GM23338 (cell line): ENCODE data around the gene RUNX1. TPM values are rescaled to one million over a fixed set of nuclear protein-coding genes. Genes with fewer than 3 reads are reported as not detected.

ENCODE experiments used
- ATAC-seq: fragments of 200-7000 bp; cut with Tn5 transposase; 3 replicates; pipeline ENCODE4 v1.9.1; 2020
- DNase-seq: peaks from one replicate; pipeline ENCODE4 v3.0.0-alpha.2; 2015; ENCODE audit warnings: low spot score
- H2AFZ ChIP-seq: fragments of 200-600 bp; sonication (generic); 2 replicates; pipeline ENCODE4 v1.8.0; 2016; ENCODE audit warnings: antibody characterized with exemption, mild to moderate bottlenecking, moderate library complexity
- H3F3A ChIP-seq: fragments of 200-600 bp; sonication (generic); replicated peaks from 2 replicates; pipeline ENCODE4 v1.8.0; 2017; ENCODE audit warnings: antibody characterized with exemption, mixed run types, low read depth
- H3K27ac ChIP-seq: fragments of 200-600 bp; sonication (generic); 2 replicates; pipeline ENCODE4 v1.6.1; 2016; ENCODE audit warnings: low read depth
- H3K27me3 ChIP-seq: fragments of 200-600 bp; sonication (generic); 2 replicates; pipeline ENCODE4 v1.8.0; 2016; ENCODE audit warnings: mild to moderate bottlenecking, mixed run types, moderate library complexity; ENCODE audit not compliant: insufficient read depth
- H3K36me3 ChIP-seq: fragments of 200-600 bp; sonication (generic); 2 replicates; pipeline ENCODE4 v1.8.0; 2016; ENCODE audit warnings: mild to moderate bottlenecking; ENCODE audit not compliant: insufficient read depth
- H3K4me1 ChIP-seq: fragments of 200-600 bp; sonication (generic); 2 replicates; pipeline ENCODE4 v1.8.0; 2016; ENCODE audit warnings: mild to moderate bottlenecking, moderate library complexity; ENCODE audit not compliant: insufficient read depth
- H3K4me2 ChIP-seq: fragments of 200-600 bp; sonication (generic); 2 replicates; pipeline ENCODE4 v1.7.1; 2017; ENCODE audit warnings: mixed run types
- H3K4me3 ChIP-seq: fragments of 200-600 bp; sonication (generic); 2 replicates; pipeline ENCODE4 v1.6.1; 2016; ENCODE audit warnings: mixed run types
- H3K79me2 ChIP-seq: fragments of 200-600 bp; sonication (generic); replicated peaks from 2 replicates; pipeline ENCODE4 v1.8.0; 2017; ENCODE audit warnings: mild to moderate bottlenecking; ENCODE audit not compliant: insufficient read depth
- H3K9me2 ChIP-seq: fragments of 200-600 bp; sonication (generic); 2 replicates; pipeline ENCODE4 v1.8.0; 2017; ENCODE audit not compliant: insufficient read depth
- H4K20me1 ChIP-seq: fragments of 200-600 bp; sonication (generic); replicated peaks from 2 replicates; pipeline ENCODE4 v1.8.0; 2017; ENCODE audit warnings: mild to moderate bottlenecking; ENCODE audit not compliant: insufficient read depth
- H3K27ac Mint-ChIP-seq: 2 replicates; pipeline ENCODE4 v1.8.0; 2020; ENCODE audit warnings: inconsistent platforms, mild to moderate bottlenecking, moderate library complexity, mixed read lengths
- H3K27me3 Mint-ChIP-seq: 3 replicates; pipeline ENCODE4 v1.8.0; 2022; ENCODE audit warnings: low read depth, mild to moderate bottlenecking, moderate library complexity, mixed read lengths, inconsistent platforms; ENCODE audit not compliant: insufficient read depth, poor library complexity
- H3K36me3 Mint-ChIP-seq: 3 replicates; pipeline ENCODE4 v1.8.0; 2021; ENCODE audit warnings: low read depth, mild to moderate bottlenecking, inconsistent platforms, moderate library complexity, mixed read lengths
- H3K4me1 Mint-ChIP-seq: 3 replicates; pipeline ENCODE4 v1.8.0; 2020; ENCODE audit warnings: mild to moderate bottlenecking, inconsistent platforms, mixed read lengths
- H3K4me3 Mint-ChIP-seq: 3 replicates; pipeline ENCODE4 v1.8.0; 2021; ENCODE audit warnings: moderate library complexity, mild to moderate bottlenecking, inconsistent platforms, mixed read lengths
- H3K9me3 Mint-ChIP-seq: 3 replicates; pipeline ENCODE4 v1.8.0; 2020; ENCODE audit warnings: moderate library complexity, mild to moderate bottlenecking, inconsistent platforms, mixed read lengths
- CREB1 ChIP-seq: fragments of 250-450 bp; sonication (Bioruptor Pico); IDR thresholded peaks from 2 replicates; pipeline ENCODE4 v1.5.0; 2020; ENCODE audit warnings: low read depth, mild to moderate bottlenecking, moderate library complexity
- EZH2 ChIP-seq: fragments of 200-600 bp; sonication (generic); IDR thresholded peaks from one replicate; pipeline ENCODE4 v1.8.0; 2017; ENCODE audit warnings: antibody characterized with exemption, mild to moderate bottlenecking, low read depth; ENCODE audit not compliant: unreplicated experiment
- EZH2phosphoT487 ChIP-seq: fragments of 200-600 bp; sonication (generic); IDR thresholded peaks from one replicate; pipeline ENCODE4 v1.8.1; 2018; ENCODE audit warnings: antibody characterized with exemption; ENCODE audit not compliant: unreplicated experiment
- JUNB ChIP-seq: IDR thresholded peaks from one replicate; pipeline ENCODE4 v1.6.1; 2016; ENCODE audit warnings: antibody characterized with exemption; ENCODE audit not compliant: unreplicated experiment
- NANOG ChIP-seq: IDR thresholded peaks from 2 replicates; pipeline ENCODE4 v1.6.1; 2016; ENCODE audit warnings: antibody characterized with exemption, borderline replicate concordance
- POLR2AphosphoS5 ChIP-seq: IDR thresholded peaks from 2 replicates; pipeline ENCODE4 v1.6.1; 2016; ENCODE audit warnings: antibody characterized with exemption, low read depth
- STAT1 ChIP-seq: IDR thresholded peaks from one replicate; pipeline ENCODE4 v1.6.1; 2016; ENCODE audit warnings: antibody characterized with exemption; ENCODE audit not compliant: unreplicated experiment
- ZNF114 ChIP-seq: fragments of 250-450 bp; sonication (Bioruptor Pico); IDR thresholded peaks from 2 replicates; pipeline ENCODE4 v1.5.0; 2020; ENCODE audit warnings: mild to moderate bottlenecking, moderate library complexity
- ZNF331 ChIP-seq: fragments of 250-450 bp; sonication (Bioruptor Pico); IDR thresholded peaks from 2 replicates; pipeline ENCODE4 v1.5.0; 2020; ENCODE audit warnings: low read depth, mild to moderate bottlenecking, moderate library complexity
- polyA plus RNA-seq: library from polyadenylated mRNA; unstranded; fragments of >200 nt; fragmentation: Nextera tagmentation; extraction: Ambion mirVana; gene quantifications from 2 replicates; pipeline ENCODE4 v1.2.1, GENCODE V29; 2016
- total RNA-seq: library from RNA; depleted of rRNA; stranded (reverse); fragments of >200 nt; shearing (Covaris generic); gene quantifications from 2 replicates; pipeline ENCODE4 v1.2.3, GENCODE V29; 2014
- TF ChIP-seq, protein P1 (sequence below), 2 experiments: fragments of 200-600 bp in 1 of 2; sonication (generic) in 1 of 2; conservative IDR thresholded peaks; 2 replicates each; pipeline versions ENCODE4 v1.5.1 to v1.6.1; 2016 to 2017; ENCODE audit warnings: antibody characterized with exemption in 2 of 2, low read depth in 2 of 2, mild to moderate bottlenecking in 2 of 2, moderate library complexity in 1 of 2
- TF ChIP-seq, protein P2 (sequence below): IDR thresholded peaks from 2 replicates; pipeline ENCODE4 v1.6.1; 2016; ENCODE audit warnings: antibody characterized with exemption
- TF ChIP-seq, protein P3 (sequence below): IDR thresholded peaks from one replicate; pipeline ENCODE4 v1.6.1; 2018; ENCODE audit warnings: antibody characterized with exemption; ENCODE audit not compliant: unreplicated experiment

Gene RUNX1
- total and polyA plus RNA-seq, 2 experiments from 2014 or later: 0.29 to 1.1 TPM

DNA sequence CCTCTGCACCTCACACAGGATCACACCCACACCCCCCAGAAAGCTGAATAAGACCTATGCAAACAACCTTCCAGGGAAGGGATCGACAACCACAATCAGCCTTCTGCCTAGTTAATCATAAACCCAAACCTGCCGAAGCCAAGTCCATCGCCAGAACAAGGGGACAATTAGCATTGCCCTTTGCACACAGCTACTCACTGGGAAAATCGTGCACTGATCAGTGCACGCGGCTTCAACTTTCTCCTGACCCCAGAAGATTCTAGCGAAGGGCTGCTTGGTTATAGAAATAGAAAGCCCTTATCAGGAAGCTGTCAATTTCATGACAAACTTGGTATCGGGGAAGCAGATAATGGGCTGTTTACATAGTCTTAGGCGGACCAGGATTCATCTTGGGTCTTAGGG lies 29.5 kb downstream of the RUNX1 start:
- Mint-ChIP-seq H3K4me3 (no peak overlapping the region), H3K27ac (no peak overlapping the region), H3K27me3 (peaks cover 8% of the 10 kb centered on the region), H3K36me3 (no peaks in the 10 kb centered on the region), H3K9me3 (no peaks in the 10 kb centered on the region), H3K4me1 (peaks cover 7% of the 10 kb centered on the region; the same call in 1 of the 3 replicates)
- H3K9me2 ChIP-seq: no peaks in the 10 kb centered on the region; the same call in 1 of the 2 replicates
- no peaks in the 10 kb centered on the region for H3K79me2 ChIP-seq
- TF ChIP-seq POLR2AphosphoS5 (no peak), JUNB (no peak), ZNF114 (CRISPR knock-in tag) (no peak)
- H3K4me2 ChIP-seq: no peak overlapping the region
- H4K20me1 ChIP-seq: no peaks in the 10 kb centered on the region
- no peaks in the 10 kb centered on the region for H3K4me1 ChIP-seq
- no peaks in the 10 kb centered on the region for H3K36me3 ChIP-seq
- no peak for DNase-seq
- H3K27me3 ChIP-seq: no peaks in the 10 kb centered on the region
- H3F3A ChIP-seq: no peaks in the 10 kb centered on the region
- ATAC-seq: no peak
- H2AFZ ChIP-seq: no peak overlapping the region
- H3K4me3 ChIP-seq: no peak overlapping the region
- H3K27ac ChIP-seq: no peak overlapping the region

DNA sequence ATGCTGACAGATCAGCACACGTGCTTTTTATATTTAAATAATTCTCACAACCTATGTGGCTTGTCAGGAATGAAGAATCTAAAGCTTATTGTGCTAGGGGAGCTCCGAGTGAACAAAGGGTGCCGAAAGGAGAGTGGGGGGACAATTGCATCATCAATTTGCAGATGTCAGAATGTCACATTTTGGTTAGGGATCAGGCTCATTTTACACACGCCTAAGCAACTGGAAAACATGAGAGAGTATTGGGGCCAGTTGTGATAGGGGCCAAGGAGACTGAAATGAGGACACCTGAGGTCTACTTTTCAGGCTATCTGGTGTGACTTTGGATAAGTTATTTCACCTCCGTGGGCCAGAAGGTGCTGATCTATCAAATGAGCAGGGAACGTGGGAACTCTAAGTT lies 31.8 kb downstream of the RUNX1 start:
- no peaks in the 10 kb centered on the region for H3F3A ChIP-seq
- Mint-ChIP-seq H3K27ac (no peak overlapping the region), H3K36me3 (no peaks in the 10 kb centered on the region), H3K4me1 (peaks cover 7% of the 10 kb centered on the region; the same call in 1 of the 3 replicates), H3K9me3 (no peaks in the 10 kb centered on the region), H3K27me3 (peaks cover 5% of the 10 kb centered on the region), H3K4me3 (no peak overlapping the region)
- H3K4me3 ChIP-seq: no peak overlapping the region
- no peak for DNase-seq
- H2AFZ ChIP-seq: peak overlapping the region; percentile 63; the same call in 1 of the 2 replicates
- TF ChIP-seq, protein P1, sequence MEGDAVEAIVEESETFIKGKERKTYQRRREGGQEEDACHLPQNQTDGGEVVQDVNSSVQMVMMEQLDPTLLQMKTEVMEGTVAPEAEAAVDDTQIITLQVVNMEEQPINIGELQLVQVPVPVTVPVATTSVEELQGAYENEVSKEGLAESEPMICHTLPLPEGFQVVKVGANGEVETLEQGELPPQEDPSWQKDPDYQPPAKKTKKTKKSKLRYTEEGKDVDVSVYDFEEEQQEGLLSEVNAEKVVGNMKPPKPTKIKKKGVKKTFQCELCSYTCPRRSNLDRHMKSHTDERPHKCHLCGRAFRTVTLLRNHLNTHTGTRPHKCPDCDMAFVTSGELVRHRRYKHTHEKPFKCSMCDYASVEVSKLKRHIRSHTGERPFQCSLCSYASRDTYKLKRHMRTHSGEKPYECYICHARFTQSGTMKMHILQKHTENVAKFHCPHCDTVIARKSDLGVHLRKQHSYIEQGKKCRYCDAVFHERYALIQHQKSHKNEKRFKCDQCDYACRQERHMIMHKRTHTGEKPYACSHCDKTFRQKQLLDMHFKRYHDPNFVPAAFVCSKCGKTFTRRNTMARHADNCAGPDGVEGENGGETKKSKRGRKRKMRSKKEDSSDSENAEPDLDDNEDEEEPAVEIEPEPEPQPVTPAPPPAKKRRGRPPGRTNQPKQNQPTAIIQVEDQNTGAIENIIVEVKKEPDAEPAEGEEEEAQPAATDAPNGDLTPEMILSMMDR (conservative IDR thresholded peaks at IDR 0.05; ENCODE audit: low read depth in 2 of 2): no peak
- TF ChIP-seq ZNF114 (CRISPR knock-in tag) (no peak), NANOG (no peak), JUNB (no peak), EZH2 (no peak), POLR2AphosphoS5 (no peak), CREB1 (CRISPR knock-in tag) (no peak), ZNF331 (CRISPR knock-in tag) (no peak), EZH2phosphoT487 (no peak), STAT1 (no peak)
- TF ChIP-seq, protein P2, sequence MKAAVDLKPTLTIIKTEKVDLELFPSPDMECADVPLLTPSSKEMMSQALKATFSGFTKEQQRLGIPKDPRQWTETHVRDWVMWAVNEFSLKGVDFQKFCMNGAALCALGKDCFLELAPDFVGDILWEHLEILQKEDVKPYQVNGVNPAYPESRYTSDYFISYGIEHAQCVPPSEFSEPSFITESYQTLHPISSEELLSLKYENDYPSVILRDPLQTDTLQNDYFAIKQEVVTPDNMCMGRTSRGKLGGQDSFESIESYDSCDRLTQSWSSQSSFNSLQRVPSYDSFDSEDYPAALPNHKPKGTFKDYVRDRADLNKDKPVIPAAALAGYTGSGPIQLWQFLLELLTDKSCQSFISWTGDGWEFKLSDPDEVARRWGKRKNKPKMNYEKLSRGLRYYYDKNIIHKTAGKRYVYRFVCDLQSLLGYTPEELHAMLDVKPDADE: no peak
- TF ChIP-seq, protein P3, sequence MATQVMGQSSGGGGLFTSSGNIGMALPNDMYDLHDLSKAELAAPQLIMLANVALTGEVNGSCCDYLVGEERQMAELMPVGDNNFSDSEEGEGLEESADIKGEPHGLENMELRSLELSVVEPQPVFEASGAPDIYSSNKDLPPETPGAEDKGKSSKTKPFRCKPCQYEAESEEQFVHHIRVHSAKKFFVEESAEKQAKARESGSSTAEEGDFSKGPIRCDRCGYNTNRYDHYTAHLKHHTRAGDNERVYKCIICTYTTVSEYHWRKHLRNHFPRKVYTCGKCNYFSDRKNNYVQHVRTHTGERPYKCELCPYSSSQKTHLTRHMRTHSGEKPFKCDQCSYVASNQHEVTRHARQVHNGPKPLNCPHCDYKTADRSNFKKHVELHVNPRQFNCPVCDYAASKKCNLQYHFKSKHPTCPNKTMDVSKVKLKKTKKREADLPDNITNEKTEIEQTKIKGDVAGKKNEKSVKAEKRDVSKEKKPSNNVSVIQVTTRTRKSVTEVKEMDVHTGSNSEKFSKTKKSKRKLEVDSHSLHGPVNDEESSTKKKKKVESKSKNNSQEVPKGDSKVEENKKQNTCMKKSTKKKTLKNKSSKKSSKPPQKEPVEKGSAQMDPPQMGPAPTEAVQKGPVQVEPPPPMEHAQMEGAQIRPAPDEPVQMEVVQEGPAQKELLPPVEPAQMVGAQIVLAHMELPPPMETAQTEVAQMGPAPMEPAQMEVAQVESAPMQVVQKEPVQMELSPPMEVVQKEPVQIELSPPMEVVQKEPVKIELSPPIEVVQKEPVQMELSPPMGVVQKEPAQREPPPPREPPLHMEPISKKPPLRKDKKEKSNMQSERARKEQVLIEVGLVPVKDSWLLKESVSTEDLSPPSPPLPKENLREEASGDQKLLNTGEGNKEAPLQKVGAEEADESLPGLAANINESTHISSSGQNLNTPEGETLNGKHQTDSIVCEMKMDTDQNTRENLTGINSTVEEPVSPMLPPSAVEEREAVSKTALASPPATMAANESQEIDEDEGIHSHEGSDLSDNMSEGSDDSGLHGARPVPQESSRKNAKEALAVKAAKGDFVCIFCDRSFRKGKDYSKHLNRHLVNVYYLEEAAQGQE: no peak
- H3K27ac ChIP-seq: no peak overlapping the region
- H3K4me2 ChIP-seq: no peak overlapping the region
- ATAC-seq: no peak
- no peaks in the 10 kb centered on the region for H3K79me2 ChIP-seq
- H3K27me3 ChIP-seq: no peaks in the 10 kb centered on the region
- H3K4me1 ChIP-seq: no peaks in the 10 kb centered on the region
- H4K20me1 ChIP-seq: no peaks in the 10 kb centered on the region
- no peaks in the 10 kb centered on the region for H3K36me3 ChIP-seq
- no peaks in the 10 kb centered on the region; the same call in 1 of the 2 replicates for H3K9me2 ChIP-seq
